Stomach smooth muscle (tissue), 2 donors: ENCODE data around the gene PDXK.

Experiments used
- H3K27ac ChIP-seq: one replicate; pipeline ENCODE4 v1.7.0; 2013; ENCODE audit warnings: mild to moderate bottlenecking, low read length, inconsistent platforms
- H3K27me3 ChIP-seq, 2 donors: one replicate each; pipeline ENCODE4 v1.7.0; 2013; ENCODE audit warnings: low read length in 2 of 2; ENCODE audit not compliant: insufficient read depth in 2 of 2, control insufficient read depth in 1 of 2
- H3K36me3 ChIP-seq, 2 donors: one replicate each; pipeline ENCODE4 v1.7.0; 2013; ENCODE audit warnings: low read length in 2 of 2; ENCODE audit not compliant: control insufficient read depth in 2 of 2, insufficient read depth in 2 of 2
- H3K4me1 ChIP-seq: one replicate; pipeline ENCODE4 v1.7.0; 2013; ENCODE audit warnings: low read length; ENCODE audit not compliant: control insufficient read depth, insufficient read depth
- H3K4me3 ChIP-seq, 2 donors: one replicate each; pipeline ENCODE4 v1.7.0; 2013; ENCODE audit warnings: low read length in 2 of 2
- H3K9ac ChIP-seq, 2 donors: one replicate each; pipeline ENCODE4 v1.7.0; 2013; ENCODE audit warnings: low read length in 2 of 2, mild to moderate bottlenecking in 1 of 2
- H3K9me3 ChIP-seq, 2 donors: one replicate each; pipeline ENCODE4 v1.7.0; 2013; ENCODE audit warnings: low read length in 2 of 2; ENCODE audit not compliant: control insufficient read depth in 2 of 2
- donor health status: healthy.
- donor health status: Pancreatic carcinoma.

Gene PDXK

DNA sequence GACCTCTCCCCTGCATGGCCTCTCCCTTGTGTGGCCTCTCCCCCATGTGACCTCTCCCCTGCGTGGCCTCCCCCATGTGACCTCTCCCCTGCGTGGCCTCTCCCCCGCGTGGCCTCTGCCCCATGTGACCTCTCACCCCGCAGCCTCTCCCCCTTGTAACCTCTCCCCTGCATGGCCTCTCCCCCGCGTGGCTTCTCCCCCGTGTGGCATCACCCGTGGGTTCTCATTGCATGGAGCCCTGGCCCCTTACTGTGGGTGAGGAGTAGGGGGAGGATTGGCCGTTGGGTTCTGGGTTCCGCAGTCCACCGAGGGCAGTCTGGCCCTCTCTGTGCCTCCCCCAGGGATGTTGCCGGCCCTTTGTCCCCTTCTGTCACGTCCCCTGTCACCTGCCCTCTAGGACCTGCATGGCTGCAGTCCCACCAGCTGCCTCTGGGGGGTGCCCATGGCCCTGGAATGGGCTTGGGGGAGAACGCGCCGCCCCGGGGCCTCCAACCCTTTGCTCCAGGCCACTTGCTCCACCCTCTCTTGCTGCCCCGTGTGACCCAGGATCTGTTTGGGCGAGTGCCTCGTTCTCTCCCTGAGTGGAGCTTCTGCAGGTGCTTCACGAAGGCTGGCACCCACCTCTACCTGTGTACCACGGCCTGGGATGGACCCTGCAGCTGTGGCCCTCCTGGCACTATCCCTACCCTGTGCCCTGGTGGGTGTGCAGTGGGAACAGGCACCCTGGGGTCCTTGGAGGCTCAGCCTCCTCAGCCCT, 91.8 kb downstream of the PDXK start:
- Histone ChIP-seq H3K4me3 (peak overlapping the region in 1 of 2 donors; percentile 47), H3K27me3 (no peaks in the 10 kb centered on the region), H3K9me3 (no peaks in the 10 kb centered on the region), H3K9ac (peak overlapping the region in 1 of 2 donors; percentile 2), H3K36me3 (peaks cover 0 to 3% of the 10 kb centered on the region in 2 donors), H3K27ac (no peak overlapping the region), H3K4me1 (peaks cover 11% of the 10 kb centered on the region)

DNA sequence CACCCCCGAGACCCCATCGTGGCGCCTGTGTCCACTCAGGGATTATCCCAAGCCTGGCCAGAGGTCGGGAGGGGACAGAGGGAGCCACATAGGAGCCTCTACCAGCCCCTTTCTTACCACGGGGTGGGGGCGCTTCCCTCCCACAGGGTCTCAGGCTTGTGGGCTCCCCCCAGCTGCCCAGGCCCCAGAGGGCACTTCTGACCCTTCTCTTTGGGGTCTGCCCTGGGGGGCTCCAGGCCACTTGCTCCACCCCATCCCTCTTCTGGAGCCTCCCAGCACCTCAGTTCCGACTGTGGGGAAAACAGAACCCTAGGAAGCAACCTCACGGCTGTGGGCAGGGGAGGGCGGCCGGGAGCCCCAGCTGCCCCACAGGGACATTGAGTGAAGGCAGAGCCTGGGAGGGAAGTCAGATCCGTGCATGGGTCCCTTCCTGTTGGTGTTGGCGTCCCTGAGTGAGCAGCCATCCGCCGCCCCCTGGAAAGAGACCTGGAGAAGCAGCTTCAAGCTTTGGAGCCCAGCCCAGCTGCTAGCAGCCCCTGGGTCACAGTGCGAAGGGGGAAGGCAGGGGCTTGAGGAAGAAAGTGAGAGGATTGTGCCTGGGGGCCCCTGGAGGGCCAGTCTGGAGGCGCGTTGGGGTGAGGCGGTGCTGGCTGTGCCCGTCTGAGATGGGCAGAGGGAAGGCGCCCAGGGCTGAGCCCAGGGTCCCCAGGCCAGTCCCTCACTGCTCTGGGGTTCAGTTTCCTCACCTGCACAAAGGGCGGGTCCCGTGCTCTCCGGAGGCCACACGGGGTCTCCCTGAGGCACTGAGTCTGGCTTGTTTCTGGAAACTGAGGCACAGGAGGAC, 92.6 kb downstream of the PDXK start:
- Histone ChIP-seq H3K36me3 (no peaks in the 10 kb centered on the region), H3K4me1 (peaks cover 11% of the 10 kb centered on the region), H3K9me3 (no peaks in the 10 kb centered on the region), H3K27ac (no peak overlapping the region), H3K4me3 (no peak overlapping the region), H3K27me3 (no peaks in the 10 kb centered on the region), H3K9ac (peak overlapping the region in 1 of 2 donors; percentile 2)
